Subcutaneous adipose tissue (tissue), 4 donors: ENCODE measurements around the gene TMED9. TPM values are rescaled to one million over a fixed set of nuclear protein-coding genes. Genes with fewer than 3 reads are reported as not detected.

ENCODE experiments used
- CTCF ChIP-seq: fragments of 450-650 bp; IDR thresholded peaks from one replicate; pipeline ENCODE4 v1.5.1; 2016; ENCODE audit warnings: low read depth, mild to moderate bottlenecking, control low read depth, antibody characterized with exemption, moderate library complexity
- total RNA-seq, 4 donors: library from RNA; depleted of rRNA; stranded (reverse); fragments of >200 nt; gene quantifications; one replicate each; pipeline ENCODE4 v1.1.0, GENCODE V29; 2016

TMED9 gene
- total RNA-seq = 100 to 1,000 TPM in 1 of 4 donors, 10 to 100 TPM in 3; 51.1 to 102 (median 73.6) TPM

GRCh38 chr5:177592010-177592834 lies at the start of gene TMED9:
TSS of gene TMED9 (plus strand) at chr5:177592203. CDS start at chr5:177592215, 12 bp downstream.
- TF ChIP-seq CTCF = no peak

- TF ChIP-seq CTCF = no peak
Measured at GRCh38 chr5:177542816-177543465, 49.1 kb upstream of the TMED9 start.

- no peak for TF ChIP-seq CTCF
Measured at GRCh38 chr5:177545487-177546257, 46.3 kb upstream of the TMED9 start.

GRCh38 chr5:177546258-177546741 lies 45.7 kb upstream of the TMED9 start:
- no peak for TF ChIP-seq CTCF

GRCh38 chr5:177547736-177548135 lies 44.3 kb upstream of the TMED9 start:
- no peak for TF ChIP-seq CTCF

GRCh38 chr5:177548495-177548894 lies 43.5 kb upstream of the TMED9 start:
- no peak for TF ChIP-seq CTCF
